ENCODE results near the gene FAM185A.
"Not testable (repeated sequence)": the region's sequence is repeated elsewhere in the genome, so short reads cannot be mapped to it uniquely, and the experiment has no call there.

The FAM185A gene

DNA sequence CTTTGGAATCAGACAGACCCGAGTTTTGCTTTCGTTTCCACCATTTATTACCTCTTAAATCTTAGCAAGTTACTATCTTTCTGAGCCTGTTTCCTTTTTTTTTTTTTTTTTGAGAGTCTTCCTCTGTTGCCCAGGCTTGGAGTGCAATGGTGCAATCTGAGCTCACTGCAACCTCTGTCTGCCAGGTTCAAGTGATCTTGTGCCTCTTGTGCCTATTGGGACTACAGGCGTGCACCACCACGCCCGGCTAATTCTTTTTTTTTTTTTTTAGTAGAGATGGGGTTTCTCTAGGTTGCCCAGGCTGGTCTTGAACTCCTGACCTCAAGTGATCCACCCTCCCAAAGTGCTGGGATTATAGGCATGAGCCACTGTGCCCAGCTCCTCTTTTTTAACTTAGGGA, 84.5 kb downstream of the FAM185A start:
- no peak for DNase-seq

DNA sequence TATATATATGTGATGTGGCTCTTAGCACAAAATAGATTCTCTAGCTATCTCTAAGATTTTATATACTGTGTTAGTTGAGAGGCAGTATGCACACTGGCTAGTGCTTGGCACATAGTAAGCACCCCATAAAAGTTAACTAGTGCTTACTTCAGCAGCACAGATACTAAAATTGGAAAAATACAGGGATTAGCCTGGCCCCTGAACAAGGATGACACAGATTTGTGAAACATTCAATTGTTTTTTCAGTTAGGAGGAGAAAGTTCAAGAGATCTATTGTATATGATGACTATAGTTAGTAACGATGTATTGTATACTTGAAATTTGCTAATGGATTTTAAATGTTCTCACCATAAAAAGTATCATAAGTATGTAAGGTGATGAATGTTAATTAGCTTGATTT, 85.7 kb downstream of the FAM185A start:
- no peak for DNase-seq

DNA sequence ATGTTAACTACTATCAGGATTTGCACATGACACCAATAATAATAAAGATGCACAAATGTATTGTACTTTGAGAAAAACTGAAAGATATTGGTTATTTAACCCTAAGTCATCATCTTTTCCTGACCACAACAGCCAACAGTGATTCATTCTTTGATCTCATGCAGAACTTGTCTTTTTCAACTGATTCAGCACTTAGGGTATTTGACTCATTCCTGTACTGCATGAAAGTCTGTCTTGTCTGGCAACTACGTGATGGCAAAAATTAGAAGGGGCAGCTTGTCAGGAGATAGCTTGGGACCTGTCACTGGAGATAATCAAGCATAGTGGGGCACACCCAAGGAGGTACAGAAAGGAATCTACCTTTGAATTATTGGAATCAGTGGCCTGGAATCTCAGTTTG, 86.2 kb downstream of the FAM185A start:
- no peak for DNase-seq

DNA sequence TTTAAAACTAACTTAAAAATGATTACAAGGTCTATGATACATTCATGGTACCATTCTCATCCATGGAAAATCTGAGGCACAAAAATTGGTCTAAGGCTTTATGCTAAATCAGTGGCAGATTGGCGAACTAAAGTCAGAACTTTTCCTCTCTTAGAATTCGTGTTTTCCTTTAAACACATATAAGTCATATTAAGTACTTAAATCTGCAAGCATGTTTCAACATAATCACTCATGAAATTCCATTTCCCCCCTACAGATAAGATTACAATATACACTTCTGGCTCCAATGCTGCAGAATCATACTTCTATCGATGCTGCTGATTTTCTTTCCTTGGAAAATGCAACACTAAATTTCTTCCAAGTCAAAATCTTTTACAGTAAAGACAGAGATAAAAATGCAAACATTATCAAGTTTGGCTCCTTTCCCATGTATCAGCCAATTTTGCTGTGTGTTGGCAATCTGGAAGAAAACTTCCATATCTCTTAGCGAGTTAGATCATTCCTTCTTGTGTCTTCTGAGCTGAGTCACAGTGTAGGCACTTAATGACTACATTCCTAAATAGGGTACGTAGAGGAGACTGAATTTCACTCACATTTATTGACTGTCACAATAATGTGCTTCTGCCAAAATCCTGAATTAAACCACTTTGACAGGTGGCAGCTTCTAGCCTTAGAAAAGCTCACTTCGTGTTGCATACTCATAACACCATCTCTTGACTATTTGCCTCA, 87.6 kb downstream of the FAM185A start:
- DNase-seq: no peak

DNA sequence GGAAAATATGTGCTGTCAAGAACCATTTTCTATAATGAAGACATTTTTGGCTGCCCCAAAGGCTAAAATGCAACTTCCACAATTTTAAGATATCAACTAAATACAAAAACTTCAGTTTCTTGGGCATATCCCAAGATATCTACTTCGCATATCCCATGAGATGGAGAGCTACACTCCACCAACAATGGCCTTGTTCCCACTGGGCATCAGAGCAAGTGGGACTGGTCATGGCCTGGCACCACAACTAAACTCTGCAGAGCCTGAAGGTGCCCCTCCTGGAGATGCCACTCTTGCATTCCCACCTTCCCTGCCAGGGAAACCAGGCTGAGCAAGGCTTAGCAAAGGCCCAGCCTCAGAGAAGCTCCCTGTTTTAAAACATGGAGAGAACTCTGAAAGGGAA, 88.2 kb downstream of the FAM185A start:
- no peak for DNase-seq

DNA sequence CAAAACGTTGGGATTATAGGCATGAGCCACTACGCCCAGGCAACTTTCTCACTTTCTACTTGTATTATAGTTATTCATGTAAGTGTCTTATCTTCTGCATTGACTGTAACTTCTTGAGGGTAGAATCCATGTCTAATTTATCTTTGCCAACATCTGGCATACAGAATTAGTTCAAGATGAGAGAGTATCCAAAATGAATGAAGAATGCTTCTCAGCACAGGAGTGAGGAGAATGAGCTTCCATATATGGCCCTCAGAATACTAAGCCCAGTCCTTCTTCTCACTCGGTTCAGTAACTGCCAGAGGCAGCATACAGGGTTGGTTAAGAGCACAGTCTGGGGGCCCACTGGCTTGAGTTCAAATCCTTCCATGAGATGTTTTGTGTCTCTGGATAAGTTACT, 89.0 kb downstream of the FAM185A start:
- no peak for DNase-seq

DNA sequence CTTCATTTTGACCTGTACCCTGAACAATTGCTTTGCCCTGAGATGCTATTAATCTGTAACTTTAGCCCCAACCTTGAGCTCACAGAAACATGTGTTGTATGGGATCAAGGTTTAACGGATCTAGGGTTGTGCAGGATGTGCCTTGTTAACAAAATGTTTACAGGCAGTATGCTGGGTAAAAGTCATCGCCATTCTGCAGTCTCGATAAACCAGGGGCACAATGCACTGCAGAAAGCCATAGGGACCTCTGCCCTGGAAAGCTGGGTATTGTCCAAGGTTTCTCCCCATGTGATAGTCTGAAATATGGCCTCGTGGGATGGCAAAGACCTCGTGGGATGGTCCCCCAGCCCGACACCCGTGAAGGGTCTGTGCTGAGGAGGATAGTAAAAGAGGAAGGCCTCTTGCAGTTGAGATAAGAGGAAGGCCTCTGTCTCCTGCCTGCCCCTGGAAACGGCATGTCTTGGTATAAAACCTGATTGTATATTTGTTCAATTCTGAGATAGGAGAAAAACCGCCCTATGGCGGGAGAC, 89.8 kb downstream of the FAM185A start:
- DNase-seq: not testable (repeated sequence)

DNA sequence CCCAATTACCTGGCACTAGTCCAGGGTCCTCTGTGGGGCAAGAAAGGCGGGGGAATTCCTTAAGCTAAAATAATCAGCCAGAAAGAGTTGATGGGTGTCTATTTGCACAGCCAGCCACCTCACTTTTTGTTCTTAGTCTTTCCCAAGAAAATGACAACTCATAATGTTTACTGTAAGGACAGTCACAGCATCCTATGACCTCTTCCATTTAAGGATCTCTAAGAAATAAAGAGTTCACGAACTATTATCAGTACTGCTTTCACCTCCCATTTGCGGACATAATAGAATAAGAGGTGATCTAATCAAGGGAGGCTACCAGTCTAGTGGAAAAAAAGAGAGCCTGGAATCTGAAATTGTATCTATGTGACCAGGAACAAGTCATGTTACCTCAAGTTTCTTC, 91.6 kb downstream of the FAM185A start:
- no peak for DNase-seq

DNA sequence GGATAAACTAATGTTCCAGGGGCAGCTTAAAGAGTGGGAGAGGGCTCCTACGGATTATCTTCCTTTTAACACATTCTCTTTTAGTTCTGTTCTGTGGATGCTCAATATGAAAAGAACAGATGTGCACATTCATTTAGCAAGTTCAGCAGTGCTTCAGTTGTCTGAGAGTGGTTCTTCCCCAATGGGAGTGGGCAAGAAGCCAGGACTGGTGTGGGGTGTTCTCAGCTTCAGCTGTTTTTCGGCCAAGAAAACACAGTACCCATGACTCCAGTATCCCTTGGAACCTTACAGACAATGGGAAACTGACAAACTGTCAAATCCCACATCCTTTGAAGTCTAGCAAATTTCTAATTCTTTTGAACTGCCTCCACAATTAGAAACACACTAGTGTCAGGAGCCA, 92.5 kb downstream of the FAM185A start:
- DNase-seq: no peak

DNA sequence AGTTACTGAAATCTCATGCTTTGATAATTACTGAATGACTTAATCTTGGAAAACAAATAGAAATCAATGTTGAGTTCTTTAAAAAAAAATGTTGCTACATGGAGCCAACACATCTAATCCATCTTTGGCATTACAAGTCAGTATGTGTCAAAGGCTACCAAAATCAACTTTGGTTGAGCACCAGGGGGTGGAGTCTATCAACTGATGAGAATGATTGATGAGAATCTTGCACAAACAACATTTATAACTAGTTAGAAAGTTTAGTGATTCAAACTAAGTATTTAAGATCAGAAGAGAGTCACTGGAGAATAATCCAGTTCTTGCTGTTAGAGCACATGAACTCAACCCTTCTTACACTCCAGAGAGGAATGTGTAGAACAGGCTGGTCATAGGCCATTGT, 93.5 kb downstream of the FAM185A start:
- DNase-seq: no peak

DNA sequence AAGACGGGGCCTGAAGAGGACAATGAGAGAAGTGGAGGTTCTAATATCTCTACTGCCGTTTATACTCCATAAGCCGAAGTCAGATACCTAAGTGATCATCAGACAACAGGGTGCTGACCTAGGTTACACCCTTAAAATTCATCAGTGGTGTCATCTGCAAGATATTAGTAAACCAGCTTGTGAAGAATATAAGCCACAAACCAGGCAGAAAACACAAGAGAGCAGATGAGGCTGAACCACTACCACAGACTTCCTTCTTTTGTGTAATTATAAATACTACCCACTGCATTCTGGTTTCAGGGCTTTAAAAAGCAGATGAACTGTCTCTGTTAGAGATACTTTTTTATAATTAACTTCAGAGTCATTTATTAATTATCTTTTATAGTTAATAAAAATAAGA, 95.1 kb downstream of the FAM185A start:
- DNase-seq: no peak

DNA sequence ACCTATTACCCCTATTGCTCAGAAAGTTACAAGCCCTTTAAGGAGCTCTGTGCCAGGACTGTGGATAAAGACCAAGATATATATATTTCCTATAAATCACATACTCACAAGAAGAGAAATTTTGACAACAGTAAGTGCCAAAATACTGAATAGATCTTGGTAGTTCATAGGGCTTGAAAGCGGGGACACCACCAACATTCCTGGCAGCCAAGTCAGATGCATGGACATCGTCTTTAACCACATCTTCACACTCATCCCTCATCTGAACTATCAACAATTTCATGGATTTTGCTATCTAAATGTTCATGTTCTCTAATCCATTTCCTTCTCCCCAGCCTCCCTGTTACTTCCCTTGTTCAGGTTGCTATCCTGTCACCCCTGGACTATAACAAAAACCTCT, 96.5 kb downstream of the FAM185A start:
- no peak for DNase-seq

DNA sequence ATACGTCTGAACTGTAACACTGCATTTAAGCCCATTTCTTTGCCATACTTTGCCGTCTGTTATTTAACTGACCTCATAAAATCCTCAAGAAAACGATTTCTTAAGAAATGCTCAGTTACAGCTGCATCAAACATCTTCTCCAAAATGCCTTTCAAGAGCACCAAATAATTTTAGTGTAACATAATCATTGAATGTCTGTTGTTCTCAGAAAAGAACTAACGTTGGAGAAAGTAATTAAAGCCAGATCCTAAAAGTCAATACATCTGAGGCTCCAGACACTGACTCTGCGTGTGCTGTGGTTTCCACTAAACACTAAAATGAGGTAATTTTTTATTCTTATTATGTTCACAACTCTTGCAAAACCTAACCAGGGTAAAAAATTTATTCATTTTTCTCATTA, 100.3 kb downstream of the FAM185A start:
- DNase-seq: no peak

DNA sequence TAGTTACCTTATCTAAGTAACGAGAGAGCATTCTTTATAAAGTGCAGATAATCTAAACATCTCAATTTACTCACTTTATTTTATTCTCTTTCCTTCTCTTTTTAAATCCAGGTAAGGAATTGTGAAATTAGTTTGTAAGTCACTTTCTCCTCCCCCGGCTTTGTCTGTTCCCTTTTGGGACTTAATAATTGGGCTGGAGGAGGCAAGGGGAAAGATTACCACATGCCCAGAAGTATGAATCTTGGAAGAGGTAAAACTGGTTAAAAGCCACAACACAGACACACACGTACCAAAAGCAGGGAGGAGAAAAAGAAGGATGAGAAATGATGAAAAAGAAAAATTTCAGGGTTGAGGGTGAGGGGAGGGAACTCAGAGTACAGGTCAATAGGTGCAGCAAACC, 100.7 kb downstream of the FAM185A start:
- no peak for DNase-seq

DNA sequence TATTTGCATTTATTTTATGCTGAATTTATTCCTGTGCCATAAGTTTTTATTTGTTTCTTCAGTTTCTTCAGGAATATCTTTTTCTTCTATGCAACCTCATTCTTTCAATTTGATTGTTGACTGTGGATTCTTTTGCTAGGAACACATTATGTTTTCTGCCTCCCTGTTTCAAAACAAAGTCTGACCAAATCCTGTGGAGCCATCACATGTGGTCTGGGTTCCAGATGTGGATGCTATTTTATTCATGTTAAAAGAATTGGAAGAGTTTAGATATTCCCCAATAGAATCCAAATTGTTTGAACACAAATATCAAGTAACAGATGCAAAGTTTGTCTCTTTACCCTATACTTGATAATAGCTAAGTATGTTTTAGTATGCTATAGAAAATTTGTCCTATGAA, 107.2 kb downstream of the FAM185A start:
- DNase-seq: no peak

Measured in SHP77 treated with DMSO at 0.1 percent for 48 hours (cell line).